Activated effector memory CD4-positive, alpha-beta T cell treated with anti-CD3 and anti-CD28 coated beads, Interleukin-2, amount 50 U/mL, for 16 hours (primary cell): ENCODE results near the gene PCNX2.

ENCODE experiments used
- DNase-seq: peaks from one replicate; pipeline ENCODE4 v3.0.0-alpha.2; 2020

PCNX2 gene

GRCh38 chr1:233313434-233314155 lies 18.1 kb upstream of the PCNX2 start:
- no peak for DNase-seq

- no peak for DNase-seq
These were observed 9.1 kb upstream of the PCNX2 start for GRCh38 chr1:233304489-233305102.

- no peak for DNase-seq
These were observed 4.8 kb upstream of the PCNX2 start for GRCh38 chr1:233300326-233300725.

- DNase-seq, result no peak
These were observed 3.9 kb upstream of the PCNX2 start for GRCh38 chr1:233299450-233299849.

GRCh38 chr1:233295975-233296322 lies 424 bp upstream of the PCNX2 start:
- no peak for DNase-seq

- DNase-seq, result peak; percentile 79
These were observed 650 bp downstream of the PCNX2 start for GRCh38 chr1:233294913-233295236.

- DNase-seq, result no peak
These were observed 1.7 kb downstream of the PCNX2 start for GRCh38 chr1:233293556-233294446.

GRCh38 chr1:233290396-233291034 lies 5.0 kb downstream of the PCNX2 start:
- DNase-seq, result no peak

GRCh38 chr1:233289676-233290075 lies 5.8 kb downstream of the PCNX2 start:
- no peak for DNase-seq

GRCh38 chr1:233282582-233282886 lies 13.0 kb downstream of the PCNX2 start:
- no peak for DNase-seq

- no peak for DNase-seq
These were observed 13.6 kb downstream of the PCNX2 start for GRCh38 chr1:233281711-233282581.

- no peak for DNase-seq
These were observed 15.6 kb downstream of the PCNX2 start for GRCh38 chr1:233279971-233280370.

GRCh38 chr1:233278631-233279030 lies 16.9 kb downstream of the PCNX2 start:
- DNase-seq, result no peak

- no peak for DNase-seq
These were observed 17.6 kb downstream of the PCNX2 start for GRCh38 chr1:233277637-233278606.

GRCh38 chr1:233269656-233270055 lies 25.9 kb downstream of the PCNX2 start:
- DNase-seq, result no peak

- DNase-seq, result no peak
These were observed 27.0 kb downstream of the PCNX2 start for GRCh38 chr1:233268389-233269022.

GRCh38 chr1:233261695-233262094 lies 33.8 kb downstream of the PCNX2 start:
- DNase-seq, result no peak

GRCh38 chr1:233261206-233261605 lies 34.3 kb downstream of the PCNX2 start:
- DNase-seq, result no peak

GRCh38 chr1:233257786-233258185 lies 37.7 kb downstream of the PCNX2 start:
- DNase-seq, result no peak

- DNase-seq, result no peak
These were observed 38.7 kb downstream of the PCNX2 start for GRCh38 chr1:233256789-233257188.

- no peak for DNase-seq
These were observed 39.3 kb downstream of the PCNX2 start for GRCh38 chr1:233256191-233256590.
